Neural progenitor cell (in vitro differentiated cells): Measurements from ENCODE around the gene DYNLT3. TPM values are rescaled to one million over a fixed set of nuclear protein-coding genes. Genes with fewer than 3 reads are reported as not detected.

Source experiments
- DNase-seq: peaks from one replicate; pipeline ENCODE4 v3.0.0-alpha.2; 2016; ENCODE audit warnings: low spot score
- H2AFZ ChIP-seq: fragments of 200-600 bp; sonication (generic); replicated peaks from 2 replicates; pipeline ENCODE4 v1.6.1; 2016; ENCODE audit warnings: antibody characterized with exemption
- H3F3A ChIP-seq: fragments of 200-600 bp; sonication (generic); 2 replicates; pipeline ENCODE4 v1.6.1; 2016; ENCODE audit warnings: antibody characterized with exemption, low read depth
- H3K27ac ChIP-seq: fragments of 200-600 bp; sonication (generic); 2 replicates; pipeline ENCODE4 v1.5.1; 2016; ENCODE audit warnings: mild to moderate bottlenecking
- H3K27me3 ChIP-seq: fragments of 200-600 bp; sonication (generic); 2 replicates; pipeline ENCODE4 v1.6.1; 2016; ENCODE audit warnings: mild to moderate bottlenecking, moderate library complexity
- H3K36me3 ChIP-seq: fragments of 200-600 bp; sonication (generic); 2 replicates; pipeline ENCODE4 v1.5.1; 2016
- H3K4me1 ChIP-seq: fragments of 200-600 bp; sonication (generic); 2 replicates; pipeline ENCODE4 v1.6.1; 2016; ENCODE audit warnings: mixed run types
- H3K4me2 ChIP-seq: fragments of 200-600 bp; sonication (generic); 2 replicates; pipeline ENCODE4 v1.6.1; 2016
- H3K4me3 ChIP-seq: fragments of 200-600 bp; sonication (generic); 2 replicates; pipeline ENCODE4 v1.5.1; 2016
- H3K79me2 ChIP-seq: fragments of 200-600 bp; sonication (generic); 2 replicates; pipeline ENCODE4 v1.6.1; 2016; ENCODE audit warnings: low read depth
- H3K9ac ChIP-seq: fragments of 200-600 bp; sonication (generic); 2 replicates; pipeline ENCODE4 v1.6.1; 2016
- H3K9me3 ChIP-seq: fragments of 200-600 bp; sonication (generic); 2 replicates; pipeline ENCODE4 v1.5.1; 2016; ENCODE audit warnings: low read depth
- H4K20me1 ChIP-seq: fragments of 200-600 bp; sonication (generic); 2 replicates; pipeline ENCODE4 v1.6.1; 2016; ENCODE audit warnings: low read depth
- H3K27ac Mint-ChIP-seq: 3 replicates; pipeline ENCODE4 v1.8.0; 2021; ENCODE audit warnings: mixed read lengths
- H3K27me3 Mint-ChIP-seq: 2 replicates; pipeline ENCODE4 v1.8.0; 2022; ENCODE audit warnings: low read depth, mild to moderate bottlenecking, inconsistent platforms, moderate library complexity, mixed read lengths; ENCODE audit not compliant: insufficient read depth
- H3K36me3 Mint-ChIP-seq: 3 replicates; pipeline ENCODE4 v1.8.0; 2021; ENCODE audit warnings: mixed read lengths
- H3K4me1 Mint-ChIP-seq: 3 replicates; pipeline ENCODE4 v1.8.0; 2021; ENCODE audit warnings: mixed read lengths
- H3K4me3 Mint-ChIP-seq: 3 replicates; pipeline ENCODE4 v1.8.0; 2021; ENCODE audit warnings: mild to moderate bottlenecking, moderate library complexity, mixed read lengths
- H3K9me3 Mint-ChIP-seq: 3 replicates; pipeline ENCODE4 v1.8.0; 2020; ENCODE audit warnings: mixed read lengths
- EZH2 ChIP-seq: fragments of 200-600 bp; sonication (generic); IDR thresholded peaks from 2 replicates; pipeline ENCODE4 v1.6.1; 2017; ENCODE audit warnings: antibody characterized with exemption, mild to moderate bottlenecking, moderate library complexity
- EZH2phosphoT487 ChIP-seq: fragments of 200-600 bp; sonication (generic); IDR thresholded peaks from 2 replicates; pipeline ENCODE4 v1.6.1; 2017; ENCODE audit warnings: antibody characterized with exemption
- total RNA-seq: library from RNA; depleted of rRNA; stranded (reverse); fragments of >200 nt; gene quantifications from 2 replicates; pipeline ENCODE4 v1.2.3, GENCODE V29; 2015; ENCODE audit warnings: low replicate concordance
- TF ChIP-seq, protein P1 (sequence below): fragments of 200-600 bp; sonication (generic); IDR thresholded peaks from 2 replicates; pipeline ENCODE4 v1.5.1; 2017; ENCODE audit warnings: antibody characterized with exemption, mild to moderate bottlenecking

Gene DYNLT3
- total RNA-seq, 1 donor from 2014 or later, result 12.1 TPM

DNA sequence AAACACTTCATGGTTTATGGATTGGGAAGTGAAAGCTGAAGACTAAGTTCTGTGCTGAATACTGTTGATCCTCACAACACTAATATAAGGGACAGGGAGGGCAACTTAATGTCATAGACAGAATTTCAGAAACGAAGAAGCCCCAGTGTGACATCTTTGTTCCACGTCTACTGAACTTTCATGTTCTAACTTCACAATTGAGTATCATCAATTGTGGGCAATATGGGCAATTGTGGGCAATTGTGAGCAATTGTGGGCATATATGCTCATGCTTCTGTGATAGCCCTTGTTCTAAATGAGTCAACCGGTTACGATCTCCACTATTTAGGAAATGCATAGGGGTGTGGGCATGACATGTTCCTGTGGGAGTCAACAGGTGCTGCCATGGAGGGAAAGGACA, 33.8 kb downstream of the DYNLT3 start:
- no peaks in the 10 kb centered on the region for H3K27me3 ChIP-seq
- no peak overlapping the region for H3K4me2 ChIP-seq
- TF ChIP-seq, protein P1, sequence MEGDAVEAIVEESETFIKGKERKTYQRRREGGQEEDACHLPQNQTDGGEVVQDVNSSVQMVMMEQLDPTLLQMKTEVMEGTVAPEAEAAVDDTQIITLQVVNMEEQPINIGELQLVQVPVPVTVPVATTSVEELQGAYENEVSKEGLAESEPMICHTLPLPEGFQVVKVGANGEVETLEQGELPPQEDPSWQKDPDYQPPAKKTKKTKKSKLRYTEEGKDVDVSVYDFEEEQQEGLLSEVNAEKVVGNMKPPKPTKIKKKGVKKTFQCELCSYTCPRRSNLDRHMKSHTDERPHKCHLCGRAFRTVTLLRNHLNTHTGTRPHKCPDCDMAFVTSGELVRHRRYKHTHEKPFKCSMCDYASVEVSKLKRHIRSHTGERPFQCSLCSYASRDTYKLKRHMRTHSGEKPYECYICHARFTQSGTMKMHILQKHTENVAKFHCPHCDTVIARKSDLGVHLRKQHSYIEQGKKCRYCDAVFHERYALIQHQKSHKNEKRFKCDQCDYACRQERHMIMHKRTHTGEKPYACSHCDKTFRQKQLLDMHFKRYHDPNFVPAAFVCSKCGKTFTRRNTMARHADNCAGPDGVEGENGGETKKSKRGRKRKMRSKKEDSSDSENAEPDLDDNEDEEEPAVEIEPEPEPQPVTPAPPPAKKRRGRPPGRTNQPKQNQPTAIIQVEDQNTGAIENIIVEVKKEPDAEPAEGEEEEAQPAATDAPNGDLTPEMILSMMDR, result no peak
- TF ChIP-seq EZH2 (no peak), EZH2phosphoT487 (no peak)
- H3F3A ChIP-seq, result no peaks in the 10 kb centered on the region
- no peak overlapping the region for H3K9ac ChIP-seq
- H3K79me2 ChIP-seq, result no peaks in the 10 kb centered on the region
- no peak for DNase-seq
- no peaks in the 10 kb centered on the region for H3K4me1 ChIP-seq
- H3K9me3 Mint-ChIP-seq, result no peaks in the 10 kb centered on the region
- H2AFZ ChIP-seq, result no peak overlapping the region
- H3K4me3 Mint-ChIP-seq, result no peak overlapping the region
- no peak overlapping the region for H3K27ac Mint-ChIP-seq
- H3K4me1 Mint-ChIP-seq, result no peaks in the 10 kb centered on the region
- H3K27ac ChIP-seq, result no peak overlapping the region
- no peaks in the 10 kb centered on the region for H3K36me3 Mint-ChIP-seq
- H4K20me1 ChIP-seq, result no peaks in the 10 kb centered on the region
- no peak overlapping the region for H3K4me3 ChIP-seq
- no peaks in the 10 kb centered on the region for H3K27me3 Mint-ChIP-seq
- H3K36me3 ChIP-seq, result no peaks in the 10 kb centered on the region
- no peaks in the 10 kb centered on the region for H3K9me3 ChIP-seq

DNA sequence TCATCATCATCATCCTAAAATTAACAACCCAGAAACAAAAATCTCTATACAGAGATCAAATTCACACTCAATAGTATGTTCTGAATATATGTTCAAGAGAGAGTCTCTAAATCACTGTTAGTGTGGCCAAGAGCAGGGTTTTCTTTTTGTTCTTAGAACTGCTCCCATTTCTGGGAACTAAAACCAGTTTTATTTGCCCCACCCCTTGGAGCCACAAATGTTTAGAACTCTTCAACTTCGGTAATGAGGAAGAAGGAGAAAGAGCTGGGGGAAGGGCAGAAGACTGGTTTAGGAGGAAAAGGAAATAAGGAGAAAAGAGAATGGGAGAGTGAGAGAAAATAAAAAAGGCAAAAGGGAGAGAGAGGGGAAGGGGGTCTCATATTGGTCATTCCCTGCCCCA, 35.3 kb downstream of the DYNLT3 start:
- Mint-ChIP-seq H3K27ac (no peak overlapping the region), H3K27me3 (no peaks in the 10 kb centered on the region), H3K4me3 (no peak overlapping the region), H3K36me3 (no peaks in the 10 kb centered on the region), H3K9me3 (no peaks in the 10 kb centered on the region), H3K4me1 (no peaks in the 10 kb centered on the region)
- H3K9me3 ChIP-seq, result no peaks in the 10 kb centered on the region
- H4K20me1 ChIP-seq, result no peaks in the 10 kb centered on the region
- H3K4me1 ChIP-seq, result no peaks in the 10 kb centered on the region
- no peaks in the 10 kb centered on the region for H3F3A ChIP-seq
- H3K9ac ChIP-seq, result no peak overlapping the region
- no peak overlapping the region for H3K4me2 ChIP-seq
- no peak for DNase-seq
- no peak overlapping the region for H3K4me3 ChIP-seq
- H3K79me2 ChIP-seq, result no peaks in the 10 kb centered on the region
- H3K36me3 ChIP-seq, result no peaks in the 10 kb centered on the region
- no peak overlapping the region for H3K27ac ChIP-seq
- TF ChIP-seq, protein P1, result no peak
- no peaks in the 10 kb centered on the region for H3K27me3 ChIP-seq
- no peak overlapping the region for H2AFZ ChIP-seq

DNA sequence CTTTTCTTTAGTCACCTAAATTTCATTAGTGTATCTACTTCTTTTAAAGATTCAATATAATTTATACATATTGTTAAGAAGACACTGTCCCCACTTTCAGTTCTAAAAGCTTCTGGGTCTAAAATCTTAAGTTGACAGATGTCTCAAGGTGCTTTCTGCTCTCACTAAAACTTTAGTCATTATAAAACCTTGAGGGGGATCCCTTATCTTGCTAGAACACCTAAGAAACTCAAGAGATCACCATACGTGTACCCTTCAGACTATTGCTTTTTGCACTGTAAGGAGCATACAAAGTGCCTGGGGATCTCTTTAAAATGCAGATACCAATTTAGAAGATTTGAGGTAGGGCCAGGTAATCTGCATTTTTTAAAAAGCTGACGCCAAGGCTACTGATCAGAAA, 37.4 kb downstream of the DYNLT3 start:
- no peaks in the 10 kb centered on the region for H4K20me1 ChIP-seq
- no peak overlapping the region for H3K4me2 ChIP-seq
- TF ChIP-seq EZH2phosphoT487 (no peak), EZH2 (no peak)
- TF ChIP-seq, protein P1, result no peak
- H3K27me3 Mint-ChIP-seq, result no peaks in the 10 kb centered on the region
- H3K79me2 ChIP-seq, result no peaks in the 10 kb centered on the region
- no peaks in the 10 kb centered on the region for H3K27me3 ChIP-seq
- H3K9me3 Mint-ChIP-seq, result no peaks in the 10 kb centered on the region
- no peak for DNase-seq
- no peak overlapping the region for H3K9ac ChIP-seq
- no peak overlapping the region for H3K4me3 ChIP-seq
- H3K27ac Mint-ChIP-seq, result no peak overlapping the region
- no peaks in the 10 kb centered on the region for H3F3A ChIP-seq
- H3K4me1 Mint-ChIP-seq, result no peaks in the 10 kb centered on the region
- H2AFZ ChIP-seq, result no peak overlapping the region
- no peaks in the 10 kb centered on the region for H3K36me3 ChIP-seq
- no peaks in the 10 kb centered on the region for H3K9me3 ChIP-seq
- H3K27ac ChIP-seq, result no peak overlapping the region
- no peaks in the 10 kb centered on the region for H3K36me3 Mint-ChIP-seq
- no peaks in the 10 kb centered on the region for H3K4me1 ChIP-seq
- H3K4me3 Mint-ChIP-seq, result no peak overlapping the region

DNA sequence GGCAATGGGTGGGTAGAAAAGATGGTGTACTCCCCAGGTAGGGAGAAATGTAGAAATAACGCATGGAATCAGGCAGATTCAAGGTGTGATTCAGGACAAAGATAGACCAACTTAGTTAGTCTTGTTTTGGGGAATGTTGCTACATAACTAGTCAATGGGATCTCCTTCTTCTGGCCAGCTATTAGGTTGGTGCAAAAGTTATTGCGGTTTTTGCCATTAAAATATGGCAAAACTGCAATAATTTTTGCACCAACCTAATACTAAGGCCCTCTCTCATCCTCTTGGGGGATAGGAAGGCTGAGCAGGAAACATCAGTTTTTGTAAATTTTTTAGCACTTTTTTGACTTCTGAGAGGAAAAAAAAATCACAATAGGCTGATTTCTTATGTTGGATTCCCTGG, 44.3 kb downstream of the DYNLT3 start:
- Histone ChIP-seq H3K4me3 (no peak overlapping the region), H3K4me1 (no peaks in the 10 kb centered on the region), H3K79me2 (no peaks in the 10 kb centered on the region), H3K36me3 (no peaks in the 10 kb centered on the region), H2AFZ (no peak overlapping the region), H3K9me3 (no peaks in the 10 kb centered on the region), H3F3A (no peaks in the 10 kb centered on the region), H3K27ac (no peak overlapping the region), H4K20me1 (no peaks in the 10 kb centered on the region), H3K9ac (no peak overlapping the region), H3K4me2 (no peak overlapping the region), H3K27me3 (no peaks in the 10 kb centered on the region)
- H3K4me3 Mint-ChIP-seq, result no peak overlapping the region
- TF ChIP-seq EZH2, result no peak
- no peak for TF ChIP-seq EZH2phosphoT487
- TF ChIP-seq, protein P1, result no peak
- no peak for DNase-seq
- H3K27me3 Mint-ChIP-seq, result no peaks in the 10 kb centered on the region
- no peaks in the 10 kb centered on the region for H3K36me3 Mint-ChIP-seq
- H3K9me3 Mint-ChIP-seq, result no peaks in the 10 kb centered on the region
- no peak overlapping the region for H3K27ac Mint-ChIP-seq
- no peaks in the 10 kb centered on the region for H3K4me1 Mint-ChIP-seq
